ENCODE measurements around the gene KIF3C. TPM values are rescaled to one million over a fixed set of nuclear protein-coding genes. Genes with fewer than 3 reads are reported as not detected.

The KIF3C gene
- total and polyA plus RNA-seq, 2 of the 8 experiments (the other 6 are each of a cell fraction or from before 2014, with no cell fraction given): 13.4 to 58.1 TPM

GRCh38 chr2:25922501-25922900, 59.8 kb downstream of the KIF3C start:
- DNase-seq (ENCODE audit: low read depth in 1 of 2, low spot score in 2 of 2): no peak
- Histone ChIP-seq H3K4me2 (ENCODE audit: insufficient read depth in 1 of 2, low read depth in 2 of 2, low read length in 2 of 2) (no peak overlapping the region), H3K4ac (replicated peaks; ENCODE audit: insufficient read length, low read depth, low read length) (no peak overlapping the region), H4K91ac (replicated peaks; ENCODE audit: insufficient read length, low read length) (no peak overlapping the region), H3K27me3 (replicated peaks in 1 of 4; ENCODE audit: control insufficient read depth in 3 of 4, extremely low read depth in 1 of 4, insufficient read depth in 3 of 4, low read length in 3 of 4) (no peaks in the 10 kb centered on the region), H2BK120ac (replicated peaks; ENCODE audit: low read depth, low read length) (no peak overlapping the region), H4K8ac (ENCODE audit: extremely low read depth, insufficient read depth, low read length) (no peak overlapping the region), H4K20me1 (replicated peaks in 1 of 2; ENCODE audit: control insufficient read depth in 1 of 2, insufficient read depth in 2 of 2, low read length in 2 of 2) (peaks cover 0 to 3% of the 10 kb centered on the region in 2 experiments), H3K18ac (ENCODE audit: extremely low read depth, low read length) (no peak overlapping the region), H3K79me1 (ENCODE audit: low read depth, low read length) (no peaks in the 10 kb centered on the region), H3K14ac (ENCODE audit: insufficient read length) (no peak overlapping the region), H2AFZ (ENCODE audit: low read length) (no peak overlapping the region), H3K9ac (replicated peaks in 1 of 4; ENCODE audit: extremely low read depth in 1 of 4, low read depth in 3 of 4, low read length in 3 of 4) (no peak overlapping the region), H3K36me3 (ENCODE audit: control insufficient read depth in 2 of 4, insufficient read depth in 4 of 4, low read length in 3 of 4) (peaks cover 0 to 9% (median 2%) of the 10 kb centered on the region in 4 experiments; a peak in 5 of 8 replicates), H3K23ac (ENCODE audit: insufficient read length) (no peak overlapping the region), H2BK15ac (ENCODE audit: low read length) (no peak overlapping the region), H3K9me3 (ENCODE audit: insufficient read depth in 2 of 2, low read depth in 1 of 2, low read length in 1 of 2) (no peaks in the 10 kb centered on the region), H3K27ac (ENCODE audit: low read depth, low read length) (no peak overlapping the region), H4K5ac (ENCODE audit: insufficient read length, low read depth, low read length) (no peak overlapping the region), H3K4me3 (ENCODE audit: extremely low read depth in 1 of 4, insufficient read depth in 2 of 4, low read depth in 3 of 4, low read length in 4 of 4) (no peak overlapping the region), H2BK5ac (ENCODE audit: low read depth, low read length) (no peak overlapping the region), H3K56ac (replicated peaks; ENCODE audit: insufficient read length, low read depth, low read length) (no peak overlapping the region), H2BK20ac (ENCODE audit: low read length) (no peak overlapping the region), H3K23me2 (ENCODE audit: low read depth, low read length) (no peaks in the 10 kb centered on the region), H2BK12ac (ENCODE audit: low read depth, low read length) (no peak overlapping the region), H3K4me1 (replicated peaks in 1 of 4; ENCODE audit: control insufficient read depth in 3 of 4, insufficient read depth in 4 of 4, low read length in 3 of 4) (0 out of 7 replicates have a peak, but pooled peaks cover 0 to 2% (median 0%) of the 10 kb centered on the region in 4 experiments), H3K79me2 (ENCODE audit: control insufficient read depth in 1 of 2, insufficient read depth in 2 of 2, low read length in 2 of 2) (no peaks in the 10 kb centered on the region), H2AK5ac (ENCODE audit: low read depth, low read length) (no peak overlapping the region)
- TF ChIP-seq JUND (IDR thresholded peaks at IDR 0.05; ENCODE audit: low read length): no peak
- no peak for TF ChIP-seq GTF2F1 (IDR thresholded peaks at IDR 0.05; ENCODE audit: borderline replicate concordance, low read depth, low read length)
- TF ChIP-seq EZH2 (IDR thresholded peaks at IDR 0.05; ENCODE audit: low read depth, low read length, severe bottlenecking): no peak
- TF ChIP-seq CTBP2 (IDR thresholded peaks at IDR 0.05; ENCODE audit: borderline replicate concordance, insufficient read depth, insufficient read length, low read length): no peak
- no peak for TF ChIP-seq CREB1 (IDR thresholded peaks at IDR 0.05)
- no peak for TF ChIP-seq EP300 (IDR thresholded peaks at IDR 0.05; ENCODE audit: borderline replicate concordance in 1 of 2, low read depth in 2 of 2, low read length in 2 of 2)
- no peak for TF ChIP-seq CHD1 (IDR thresholded peaks at IDR 0.05; ENCODE audit: low read depth, low read length)
- TF ChIP-seq SRF (IDR thresholded peaks at IDR 0.05; ENCODE audit: low read depth, low read length): no peak
- POLR2A ChIA-PET (ENCODE audit: partially characterized antibody): no interaction called here
- WGBS, 2 experiments (ENCODE audit: extremely low coverage in 1 of 2, insufficient coverage in 1 of 2, insufficient read length in 1 of 2, insufficient replicate concordance in 2 of 2, low coverage in 1 of 2, low lambda C conversion rate in 2 of 2, missing lambda C conversion rate in 1 of 2): 59% methylated on average over 2 of the region's 2 CpGs; no CpG with 5 or more reads in 1 of the 2 experiments
- FAIRE-seq: no peak
- CTCF ChIA-PET (ENCODE audit: partially characterized antibody): interaction anchor here (1.2 kb wide), 1 partner anchor 70 kb away, joined by 3 read pairs; no protein-coding TSS in a partner anchor

Data from H1 (cell line).